PC-3 (cell line): ENCODE data around the gene CCT4. TPM values are rescaled to one million over a fixed set of nuclear protein-coding genes. Genes with fewer than 3 reads are reported as not detected.
"Not testable (repeated sequence)": the region's sequence is repeated elsewhere in the genome, so short reads cannot be mapped to it uniquely, and the experiment has no call there.

Experiments used
- ATAC-seq: fragments of 200-7000 bp; cut with Tn5 transposase; 2 replicates; pipeline ENCODE4 v1.9.1; 2020; ENCODE audit warnings: mild to moderate bottlenecking, moderate library complexity
- BruUV-seq: library from RNA; stranded (reverse); fragments of 400-500 nt; replicated peaks from 2 replicates; lab custom pipeline; 2021; lab: Mats Ljungman, UMichigan
- CTCF ChIA-PET: fragments of 300-600 bp; sonication (Branson Sonifier 250); formaldehyde crosslinking; loops from one replicate; lab custom pipeline; 2022; ENCODE audit warnings: antibody characterized with exemption; lab: Charles Lee
- POLR2A ChIA-PET: fragments of 300-600 bp; sonication (Branson Sonifier 250); formaldehyde crosslinking; loops from one replicate; lab custom pipeline; 2022; ENCODE audit warnings: antibody characterized with exemption; ENCODE audit not compliant: unreplicated experiment; lab: Charles Lee
- DNase-seq: peaks from one replicate; pipeline ENCODE4 v3.0.0-alpha.2; 2015
- H2AFZ ChIP-seq: fragments of 300-600 bp; sonication (generic); 2 replicates; pipeline ENCODE4 v1.6.0; 2016; ENCODE audit warnings: antibody characterized with exemption, low read length
- H3F3A ChIP-seq: fragments of 300-600 bp; sonication (generic); one replicate; pipeline ENCODE4 v1.6.0; 2017; ENCODE audit warnings: antibody characterized with exemption, low read length, control low read depth, mild to moderate bottlenecking; ENCODE audit not compliant: unreplicated experiment
- H3K27ac ChIP-seq: fragments of 300-600 bp; sonication (generic); 2 replicates; pipeline ENCODE4 v1.5.1; 2016; ENCODE audit warnings: mild to moderate bottlenecking, low read length
- H3K27me3 ChIP-seq: fragments of 300-600 bp; sonication (generic); 2 replicates; pipeline ENCODE4 v1.6.1; 2016; ENCODE audit warnings: low read length, mixed read lengths
- H3K36me3 ChIP-seq: fragments of 300-600 bp; sonication (generic); 2 replicates; pipeline ENCODE4 v1.6.1; 2016; ENCODE audit warnings: low read depth, mixed run types, low read length, mixed read lengths
- H3K4me1 ChIP-seq: fragments of 300-600 bp; sonication (generic); 2 replicates; pipeline ENCODE4 v1.5.1; 2016; ENCODE audit warnings: low read length; ENCODE audit not compliant: insufficient read depth
- H3K4me2 ChIP-seq: fragments of 300-600 bp; sonication (generic); 2 replicates; pipeline ENCODE4 v1.6.0; 2016; ENCODE audit warnings: low read length
- H3K4me3 ChIP-seq: fragments of 300-600 bp; sonication (generic); 2 replicates; pipeline ENCODE4 v1.5.1; 2016; ENCODE audit warnings: mild to moderate bottlenecking, low read length, mixed read lengths
- H3K79me2 ChIP-seq: fragments of 300-600 bp; sonication (generic); 2 replicates; pipeline ENCODE4 v1.6.1; 2017; ENCODE audit warnings: low read length, mixed read lengths
- H3K9ac ChIP-seq: fragments of 300-600 bp; sonication (generic); 2 replicates; pipeline ENCODE4 v1.6.0; 2016; ENCODE audit warnings: mild to moderate bottlenecking, low read length
- H3K9me2 ChIP-seq: fragments of 300-600 bp; sonication (generic); replicated peaks from 2 replicates; pipeline ENCODE4 v1.6.1; 2016; ENCODE audit warnings: mixed run types, low read length, mixed read lengths
- H3K9me3 ChIP-seq: fragments of 300-600 bp; sonication (generic); 2 replicates; pipeline ENCODE4 v1.6.1; 2016; ENCODE audit warnings: low read length, mixed read lengths
- H4K20me1 ChIP-seq: fragments of 300-600 bp; sonication (generic); 2 replicates; pipeline ENCODE4 v1.6.1; 2016; ENCODE audit warnings: low read length, mixed read lengths
- CTCF ChIP-seq: fragments of 300-600 bp; sonication (generic); conservative IDR thresholded peaks from 2 replicates; pipeline ENCODE4 v1.5.1; 2017; ENCODE audit warnings: antibody characterized with exemption, low read depth, mild to moderate bottlenecking, low read length
- EZH2 ChIP-seq: fragments of 300-600 bp; sonication (generic); IDR thresholded peaks from one replicate; pipeline ENCODE4 v1.6.1; 2017; ENCODE audit warnings: antibody characterized with exemption, mild to moderate bottlenecking, low read length; ENCODE audit not compliant: unreplicated experiment
- EZH2phosphoT487 ChIP-seq: fragments of 300-600 bp; sonication (generic); IDR thresholded peaks from 2 replicates; pipeline ENCODE4 v1.6.1; 2018; ENCODE audit warnings: mild to moderate bottlenecking, antibody characterized with exemption, low read length, borderline replicate concordance
- intact Hi-C: fragments of 100-400 bp; cut with micrococcal nuclease; formaldehyde crosslinking; loops from 2 replicates; pipeline ENCODE4 v1.9.0; 2023
- total RNA-seq: library from RNA; depleted of rRNA; stranded (reverse); fragments of >200 nt; gene quantifications from 2 replicates; pipeline ENCODE4 v1.2.3, GENCODE V29; 2014

Gene CCT4
- total RNA-seq, 1 experiment from 2014 or later = 195 TPM

GRCh38 chr2:61922714-61923113 lies 34.3 kb upstream of the CCT4 start:
- intact Hi-C loops = no loop called here
- TF ChIP-seq EZH2phosphoT487 = no peak
- no peak for TF ChIP-seq CTCF
- TF ChIP-seq EZH2 = no peak
- Histone ChIP-seq H4K20me1 (no peaks in the 10 kb centered on the region), H3K9me2 (no peaks in the 10 kb centered on the region), H3K36me3 (no peaks in the 10 kb centered on the region), H3K27ac (no peak overlapping the region), H3K9me3 (no peaks in the 10 kb centered on the region), H3K79me2 (no peaks in the 10 kb centered on the region), H3K4me3 (no peak overlapping the region), H3K4me2 (no peak overlapping the region), H3K9ac (no peak overlapping the region), H2AFZ (no peak overlapping the region), H3K27me3 (no peaks in the 10 kb centered on the region), H3K4me1 (no peaks in the 10 kb centered on the region), H3F3A (no peaks in the 10 kb centered on the region)
- BruUV-seq = no TSS peak
- ChIA-PET CTCF (no interaction called here), POLR2A (no interaction called here)
- DNase-seq (no peak), ATAC-seq (no peak)

GRCh38 chr2:61920548-61920947 lies 32.1 kb upstream of the CCT4 start:
- Histone ChIP-seq H4K20me1 (no peaks in the 10 kb centered on the region), H3K9me3 (no peaks in the 10 kb centered on the region), H3K4me1 (no peaks in the 10 kb centered on the region), H3K36me3 (no peaks in the 10 kb centered on the region), H3K27ac (no peak overlapping the region), H3K4me2 (no peak overlapping the region), H3K4me3 (no peak overlapping the region), H3F3A (no peaks in the 10 kb centered on the region), H3K9ac (no peak overlapping the region), H3K27me3 (no peaks in the 10 kb centered on the region), H3K79me2 (no peaks in the 10 kb centered on the region), H3K9me2 (no peaks in the 10 kb centered on the region), H2AFZ (no peak overlapping the region)
- BruUV-seq = no TSS peak
- no peak for TF ChIP-seq EZH2phosphoT487
- TF ChIP-seq EZH2 = no peak
- no peak for TF ChIP-seq CTCF
- no peak for ATAC-seq
- intact Hi-C loops = no loop called here
- CTCF ChIA-PET = no interaction called here
- no peak for DNase-seq
- POLR2A ChIA-PET = no interaction called here

- DNase-seq, ATAC-seq, H3K4me2 ChIP-seq, H3K4me1 ChIP-seq, H3K4me3 ChIP-seq, BruUV-seq, CTCF ChIA-PET, H3K9me2 ChIP-seq, POLR2A ChIA-PET, H3K27ac ChIP-seq, H2AFZ ChIP-seq, H3K9ac ChIP-seq, H3F3A ChIP-seq, H4K20me1 ChIP-seq, H3K36me3 ChIP-seq, H3K79me2 ChIP-seq, H3K9me3 ChIP-seq, H3K27me3 ChIP-seq: not testable (repeated sequence)
- intact Hi-C loops = loop anchor here (5.0 to 10.0 kb wide), 2 partner anchors 78 to 280 kb away; partner anchors contain the start of gene B3GNT2
Observed at GRCh38 chr2:61914794-61915193, 26.3 kb upstream of the CCT4 start.
